ENCODE data around the gene DNAJB4.

GRCh38 chr1:78052685-78053405 lies 48.1 kb downstream of the DNAJB4 start:
- TF ChIP-seq, protein P1, sequence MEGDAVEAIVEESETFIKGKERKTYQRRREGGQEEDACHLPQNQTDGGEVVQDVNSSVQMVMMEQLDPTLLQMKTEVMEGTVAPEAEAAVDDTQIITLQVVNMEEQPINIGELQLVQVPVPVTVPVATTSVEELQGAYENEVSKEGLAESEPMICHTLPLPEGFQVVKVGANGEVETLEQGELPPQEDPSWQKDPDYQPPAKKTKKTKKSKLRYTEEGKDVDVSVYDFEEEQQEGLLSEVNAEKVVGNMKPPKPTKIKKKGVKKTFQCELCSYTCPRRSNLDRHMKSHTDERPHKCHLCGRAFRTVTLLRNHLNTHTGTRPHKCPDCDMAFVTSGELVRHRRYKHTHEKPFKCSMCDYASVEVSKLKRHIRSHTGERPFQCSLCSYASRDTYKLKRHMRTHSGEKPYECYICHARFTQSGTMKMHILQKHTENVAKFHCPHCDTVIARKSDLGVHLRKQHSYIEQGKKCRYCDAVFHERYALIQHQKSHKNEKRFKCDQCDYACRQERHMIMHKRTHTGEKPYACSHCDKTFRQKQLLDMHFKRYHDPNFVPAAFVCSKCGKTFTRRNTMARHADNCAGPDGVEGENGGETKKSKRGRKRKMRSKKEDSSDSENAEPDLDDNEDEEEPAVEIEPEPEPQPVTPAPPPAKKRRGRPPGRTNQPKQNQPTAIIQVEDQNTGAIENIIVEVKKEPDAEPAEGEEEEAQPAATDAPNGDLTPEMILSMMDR (IDR thresholded peaks at IDR 0.05) = no peak
- TF ChIP-seq POLR2A (IDR thresholded peaks at IDR 0.05) = no peak

All from testis (tissue), 2 donors.